ENCODE data around the gene BOK.

DNA sequence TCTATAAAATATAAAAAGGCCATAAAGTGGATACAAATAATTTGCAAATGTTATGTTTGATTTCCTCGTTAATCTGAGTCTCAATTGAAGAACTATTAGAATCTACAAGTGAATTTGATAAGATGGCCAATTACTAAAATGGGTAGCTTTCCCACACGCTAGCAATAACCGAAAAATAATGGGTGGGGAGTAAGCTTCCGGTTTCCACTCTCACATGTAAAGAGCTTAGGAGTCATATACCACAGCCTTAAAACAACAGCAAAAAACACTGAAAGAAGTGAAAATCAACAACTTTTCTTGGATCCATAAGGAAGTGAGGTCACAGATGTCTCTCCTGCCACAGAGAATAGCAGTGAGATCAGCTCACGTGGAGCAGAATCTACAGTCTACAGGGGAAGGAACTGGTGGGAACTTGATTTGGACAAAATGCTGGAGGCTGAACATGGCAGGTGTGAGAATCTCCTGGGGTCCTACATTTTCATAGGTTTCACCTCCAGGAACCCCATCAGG, 59.8 kb downstream of the BOK start:
- TF ChIP-seq, protein P1, sequence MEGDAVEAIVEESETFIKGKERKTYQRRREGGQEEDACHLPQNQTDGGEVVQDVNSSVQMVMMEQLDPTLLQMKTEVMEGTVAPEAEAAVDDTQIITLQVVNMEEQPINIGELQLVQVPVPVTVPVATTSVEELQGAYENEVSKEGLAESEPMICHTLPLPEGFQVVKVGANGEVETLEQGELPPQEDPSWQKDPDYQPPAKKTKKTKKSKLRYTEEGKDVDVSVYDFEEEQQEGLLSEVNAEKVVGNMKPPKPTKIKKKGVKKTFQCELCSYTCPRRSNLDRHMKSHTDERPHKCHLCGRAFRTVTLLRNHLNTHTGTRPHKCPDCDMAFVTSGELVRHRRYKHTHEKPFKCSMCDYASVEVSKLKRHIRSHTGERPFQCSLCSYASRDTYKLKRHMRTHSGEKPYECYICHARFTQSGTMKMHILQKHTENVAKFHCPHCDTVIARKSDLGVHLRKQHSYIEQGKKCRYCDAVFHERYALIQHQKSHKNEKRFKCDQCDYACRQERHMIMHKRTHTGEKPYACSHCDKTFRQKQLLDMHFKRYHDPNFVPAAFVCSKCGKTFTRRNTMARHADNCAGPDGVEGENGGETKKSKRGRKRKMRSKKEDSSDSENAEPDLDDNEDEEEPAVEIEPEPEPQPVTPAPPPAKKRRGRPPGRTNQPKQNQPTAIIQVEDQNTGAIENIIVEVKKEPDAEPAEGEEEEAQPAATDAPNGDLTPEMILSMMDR (IDR thresholded peaks at IDR 0.05) = no peak
- no peak for TF ChIP-seq POLR2A (IDR thresholded peaks at IDR 0.05)
